Measurements from ENCODE around the gene TXK. TPM values are rescaled to one million over a fixed set of nuclear protein-coding genes. Genes with fewer than 3 reads are reported as not detected.

Gene TXK
- total RNA-seq, 6 donors from 2014 or later = 4.0 to 16.8 (median 6.2) TPM

DNA sequence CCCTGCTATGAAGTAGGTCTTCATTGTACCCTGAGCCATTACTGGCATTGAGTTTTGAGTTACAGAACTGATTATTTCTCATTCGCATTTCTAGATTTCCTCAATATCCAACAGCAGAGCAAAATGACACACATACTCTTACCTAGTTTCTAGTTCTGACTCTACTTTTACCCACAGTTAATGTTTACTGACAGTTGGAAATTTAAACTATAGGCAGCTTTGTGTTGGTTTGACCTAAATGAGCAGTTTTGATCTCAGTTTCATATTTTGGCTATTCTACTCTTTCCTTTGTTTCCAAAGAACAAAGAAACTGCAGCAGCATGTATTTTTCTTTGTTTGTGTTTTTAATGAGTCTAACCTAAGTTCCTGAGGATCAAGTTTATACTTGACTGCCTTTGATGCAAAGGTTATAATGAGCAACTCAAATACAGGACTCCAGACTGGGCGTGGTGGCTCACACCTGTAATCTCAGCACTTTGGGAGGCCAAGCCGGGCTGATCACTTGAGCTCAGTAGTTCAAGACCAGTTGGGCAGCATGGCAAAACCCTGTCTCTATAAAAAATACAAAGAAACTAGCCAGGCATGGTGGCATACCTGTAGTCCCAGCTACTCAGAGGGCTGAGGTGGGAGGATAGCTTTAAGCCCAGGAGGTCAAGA, 30.4 kb downstream of the TXK start:
- Histone ChIP-seq H3K4me3 (no peak overlapping the region), H3K27ac (no peak overlapping the region), H3K36me3 (no peaks in the 10 kb centered on the region), H3K4me1 (no peaks in the 10 kb centered on the region), H3K27me3 (no peaks in the 10 kb centered on the region), H3K9me3 (no peaks in the 10 kb centered on the region)
- ATAC-seq (ENCODE audit: low FRiP score in 2 of 2) (no peak), DNase-seq (no peak)
- 88 to 96% methylated on average over 3 of the region's 3 CpGs for WGBS, 2 donors
- TF ChIP-seq EP300 (IDR thresholded peaks at IDR 0.05) = no peak
- TF ChIP-seq POLR2A (IDR thresholded peaks at IDR 0.05) = no peak
- no peak for TF ChIP-seq POLR2AphosphoS5 (IDR thresholded peaks at IDR 0.05)
- TF ChIP-seq, protein P1, sequence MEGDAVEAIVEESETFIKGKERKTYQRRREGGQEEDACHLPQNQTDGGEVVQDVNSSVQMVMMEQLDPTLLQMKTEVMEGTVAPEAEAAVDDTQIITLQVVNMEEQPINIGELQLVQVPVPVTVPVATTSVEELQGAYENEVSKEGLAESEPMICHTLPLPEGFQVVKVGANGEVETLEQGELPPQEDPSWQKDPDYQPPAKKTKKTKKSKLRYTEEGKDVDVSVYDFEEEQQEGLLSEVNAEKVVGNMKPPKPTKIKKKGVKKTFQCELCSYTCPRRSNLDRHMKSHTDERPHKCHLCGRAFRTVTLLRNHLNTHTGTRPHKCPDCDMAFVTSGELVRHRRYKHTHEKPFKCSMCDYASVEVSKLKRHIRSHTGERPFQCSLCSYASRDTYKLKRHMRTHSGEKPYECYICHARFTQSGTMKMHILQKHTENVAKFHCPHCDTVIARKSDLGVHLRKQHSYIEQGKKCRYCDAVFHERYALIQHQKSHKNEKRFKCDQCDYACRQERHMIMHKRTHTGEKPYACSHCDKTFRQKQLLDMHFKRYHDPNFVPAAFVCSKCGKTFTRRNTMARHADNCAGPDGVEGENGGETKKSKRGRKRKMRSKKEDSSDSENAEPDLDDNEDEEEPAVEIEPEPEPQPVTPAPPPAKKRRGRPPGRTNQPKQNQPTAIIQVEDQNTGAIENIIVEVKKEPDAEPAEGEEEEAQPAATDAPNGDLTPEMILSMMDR (IDR thresholded peaks at IDR 0.05) = no peak

DNA sequence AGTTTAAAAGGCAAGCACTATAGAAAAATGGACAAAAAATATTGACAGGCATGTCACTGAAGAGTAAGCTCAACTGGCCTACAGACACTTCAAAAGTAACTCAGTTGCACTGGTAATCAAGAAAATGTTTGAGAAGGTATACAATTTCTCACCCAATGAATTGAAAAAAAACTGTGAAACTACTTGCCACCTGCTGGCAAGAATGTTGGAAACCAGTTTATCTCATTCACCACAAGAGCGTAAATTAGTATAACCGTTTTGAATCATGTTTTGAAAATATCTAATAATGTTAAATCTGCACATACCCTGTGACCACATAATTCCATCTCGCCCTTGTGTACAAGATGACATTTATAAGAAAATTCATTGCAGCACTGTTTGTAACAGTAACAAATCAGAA, 31.7 kb downstream of the TXK start:
- ATAC-seq (ENCODE audit: low FRiP score in 2 of 2) (no peak), DNase-seq (no peak)
- Histone ChIP-seq H3K9me3 (no peaks in the 10 kb centered on the region), H3K27me3 (no peaks in the 10 kb centered on the region), H3K4me1 (no peaks in the 10 kb centered on the region), H3K4me3 (no peak overlapping the region), H3K27ac (no peak overlapping the region), H3K36me3 (no peaks in the 10 kb centered on the region)
- 80 to 86% methylated on average over 3 of the region's 3 CpGs for WGBS, 2 donors
- TF ChIP-seq POLR2AphosphoS5 (IDR thresholded peaks at IDR 0.05) = no peak

GRCh38 chr4:48100256-48100655, 33.8 kb downstream of the TXK start:
- DNase-seq (no peak), ATAC-seq (ENCODE audit: low FRiP score in 2 of 2) (no peak)
- Histone ChIP-seq H3K4me1 (no peaks in the 10 kb centered on the region), H3K36me3 (no peaks in the 10 kb centered on the region), H3K27me3 (no peaks in the 10 kb centered on the region), H3K27ac (no peak overlapping the region), H3K9me3 (no peaks in the 10 kb centered on the region), H3K4me3 (no peak overlapping the region)
- 84 to 91% methylated on average over 1 of the region's 1 CpG for WGBS, 2 donors
- no peak for TF ChIP-seq EP300 (IDR thresholded peaks at IDR 0.05)
- no peak for TF ChIP-seq POLR2A (IDR thresholded peaks at IDR 0.05)
- TF ChIP-seq, protein P1 (IDR thresholded peaks at IDR 0.05) = no peak
- no peak for TF ChIP-seq POLR2AphosphoS5 (IDR thresholded peaks at IDR 0.05)

GRCh38 chr4:48095441-48095840, 38.6 kb downstream of the TXK start:
- no peaks in the 10 kb centered on the region for H3K4me1 ChIP-seq
- no peaks in the 10 kb centered on the region for H3K9me3 ChIP-seq
- no peak for TF ChIP-seq EP300 (IDR thresholded peaks at IDR 0.05)
- TF ChIP-seq POLR2A (IDR thresholded peaks at IDR 0.05) = no peak
- no peak for TF ChIP-seq POLR2AphosphoS5 (IDR thresholded peaks at IDR 0.05)
- TF ChIP-seq, protein P1 (IDR thresholded peaks at IDR 0.05) = no peak
- no peak for DNase-seq
- 71 to 80% methylated on average over 2 of the region's 2 CpGs for WGBS, 2 donors
- no peaks in the 10 kb centered on the region for H3K36me3 ChIP-seq
- no peak for ATAC-seq (ENCODE audit: low FRiP score in 2 of 2)
- no peak overlapping the region for H3K4me3 ChIP-seq
- H3K27me3 ChIP-seq = no peaks in the 10 kb centered on the region
- no peak overlapping the region for H3K27ac ChIP-seq

DNA sequence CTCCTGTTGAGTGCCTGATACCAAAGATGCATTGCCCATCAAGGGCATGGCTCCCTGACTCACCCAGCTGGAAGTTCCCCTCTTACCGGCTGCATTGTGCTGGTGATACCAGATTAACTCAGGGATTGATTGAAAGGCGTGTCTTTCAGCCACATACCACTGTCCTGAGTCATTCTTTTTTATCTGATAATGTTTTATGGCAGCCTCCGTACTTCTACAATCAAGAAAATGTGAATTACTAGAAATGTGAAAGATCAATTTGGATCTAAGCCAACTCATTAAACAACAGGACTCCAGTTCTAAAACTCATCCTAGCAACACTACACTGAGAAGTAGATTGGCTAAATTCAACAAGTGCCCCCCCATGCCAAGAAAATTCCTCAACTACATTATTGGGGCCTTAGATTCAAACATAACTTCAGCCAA, 40.0 kb downstream of the TXK start:
- no peak for DNase-seq
- H3K36me3 ChIP-seq = no peaks in the 10 kb centered on the region
- no peak overlapping the region for H3K4me3 ChIP-seq
- no peak for ATAC-seq (ENCODE audit: low FRiP score in 2 of 2)
- TF ChIP-seq POLR2A (IDR thresholded peaks at IDR 0.05) = no peak
- TF ChIP-seq POLR2AphosphoS5 (IDR thresholded peaks at IDR 0.05) = no peak
- TF ChIP-seq EP300 (IDR thresholded peaks at IDR 0.05) = no peak
- TF ChIP-seq, protein P1 (IDR thresholded peaks at IDR 0.05) = no peak
- H3K27ac ChIP-seq = no peak overlapping the region
- H3K9me3 ChIP-seq = no peaks in the 10 kb centered on the region
- no peaks in the 10 kb centered on the region for H3K4me1 ChIP-seq
- WGBS, 2 donors = 54 to 69% methylated on average over 3 of the region's 3 CpGs
- H3K27me3 ChIP-seq = no peaks in the 10 kb centered on the region

Data from upper lobe of left lung (tissue), 6 donors.